GM23248 (cell line): ENCODE results near the gene PSMA8. TPM values are rescaled to one million over a fixed set of nuclear protein-coding genes. Genes with fewer than 3 reads are reported as not detected.
"Not testable (repeated sequence)": the region's sequence is repeated elsewhere in the genome, so short reads cannot be mapped to it uniquely, and the experiment has no call there.

Source experiments
- DNase-seq: peaks from one replicate; pipeline ENCODE4 v3.0.0-alpha.2; 2015
- H2AFZ ChIP-seq: fragments of 200-600 bp; sonication (generic); 2 replicates; pipeline ENCODE4 v1.6.1; 2016; ENCODE audit warnings: antibody characterized with exemption
- H3F3A ChIP-seq: fragments of 200-600 bp; sonication (generic); 2 replicates; pipeline ENCODE4 v1.6.1; 2016; ENCODE audit warnings: mild to moderate bottlenecking, antibody characterized with exemption, mixed run types; ENCODE audit not compliant: insufficient read depth
- H3K27ac ChIP-seq: fragments of 200-600 bp; sonication (generic); 2 replicates; pipeline ENCODE4 v1.5.1; 2016; ENCODE audit warnings: mild to moderate bottlenecking
- H3K27me3 ChIP-seq: fragments of 200-600 bp; sonication (generic); replicated peaks from 2 replicates; pipeline ENCODE4 v1.6.1; 2016; ENCODE audit warnings: mild to moderate bottlenecking; ENCODE audit not compliant: insufficient read depth
- H3K36me3 ChIP-seq: fragments of 200-600 bp; sonication (generic); 2 replicates; pipeline ENCODE4 v1.6.1; 2016; ENCODE audit warnings: low read depth, mild to moderate bottlenecking
- H3K4me1 ChIP-seq: fragments of 200-600 bp; sonication (generic); 2 replicates; pipeline ENCODE4 v1.6.1; 2016; ENCODE audit warnings: mild to moderate bottlenecking; ENCODE audit not compliant: insufficient read depth
- H3K4me2 ChIP-seq: fragments of 200-600 bp; sonication (generic); one replicate; pipeline ENCODE4 v1.6.1; 2016; ENCODE audit warnings: mild to moderate bottlenecking; ENCODE audit not compliant: unreplicated experiment
- H3K4me3 ChIP-seq: fragments of 200-600 bp; sonication (generic); 2 replicates; pipeline ENCODE4 v1.5.1; 2016; ENCODE audit warnings: mild to moderate bottlenecking
- H3K79me2 ChIP-seq: fragments of 200-600 bp; sonication (generic); 2 replicates; pipeline ENCODE4 v1.6.1; 2016; ENCODE audit warnings: mild to moderate bottlenecking; ENCODE audit not compliant: insufficient read depth
- H3K9ac ChIP-seq: fragments of 200-600 bp; sonication (generic); 2 replicates; pipeline ENCODE4 v1.6.1; 2016; ENCODE audit warnings: mild to moderate bottlenecking
- H3K9me2 ChIP-seq: fragments of 200-600 bp; sonication (generic); 2 replicates; pipeline ENCODE4 v1.6.1; 2016; ENCODE audit warnings: mixed run types, mild to moderate bottlenecking, moderate library complexity; ENCODE audit not compliant: insufficient read depth
- H3K9me3 ChIP-seq: fragments of 200-600 bp; sonication (generic); one replicate; pipeline ENCODE4 v1.6.1; 2017; ENCODE audit warnings: low read depth
- H4K20me1 ChIP-seq: fragments of 200-600 bp; sonication (generic); 2 replicates; pipeline ENCODE4 v1.6.0; 2016; ENCODE audit not compliant: insufficient read depth
- EZH2 ChIP-seq: fragments of 200-600 bp; sonication (generic); IDR thresholded peaks from 2 replicates; pipeline ENCODE4 v1.6.1; 2018; ENCODE audit warnings: antibody characterized with exemption, mild to moderate bottlenecking; ENCODE audit not compliant: insufficient read depth, poor library complexity, severe bottlenecking
- EZH2phosphoT487 ChIP-seq: fragments of 200-600 bp; sonication (generic); IDR thresholded peaks from 2 replicates; pipeline ENCODE4 v1.6.1; 2018; ENCODE audit warnings: antibody characterized with exemption, moderate library complexity, mild to moderate bottlenecking, low read depth; ENCODE audit not compliant: insufficient read depth
- WGBS, 2 experiments: methylation state at CpG; one replicate each; pipeline ENCODE4 v1.1.6; 2015 to 2017; ENCODE audit warnings: low lambda C conversion rate in 2 of 2, low coverage in 1 of 2; ENCODE audit errors: missing lambda C conversion rate in 2 of 2; 5-methylcytosine and 5-hydroxymethylcytosine counted together
- in situ Hi-C: fragments of 300-500 bp; cut with MboI; formaldehyde crosslinking; loops from 2 replicates; pipeline ENCODE4 v1.15.0; 2020
- polyA plus RNA-seq: library from polyadenylated mRNA; unstranded; fragments of >200 nt; fragmentation: Nextera tagmentation; extraction: Ambion mirVana; gene quantifications from 2 replicates; pipeline ENCODE4 v1.2.1, GENCODE V29; 2016
- total RNA-seq: library from RNA; depleted of rRNA; stranded (reverse); fragments of >200 nt; shearing (Covaris generic); gene quantifications from 2 replicates; pipeline ENCODE4 v1.2.3, GENCODE V29; 2014

PSMA8 gene
- total and polyA plus RNA-seq, 2 experiments from 2014 or later: not detected

DNA sequence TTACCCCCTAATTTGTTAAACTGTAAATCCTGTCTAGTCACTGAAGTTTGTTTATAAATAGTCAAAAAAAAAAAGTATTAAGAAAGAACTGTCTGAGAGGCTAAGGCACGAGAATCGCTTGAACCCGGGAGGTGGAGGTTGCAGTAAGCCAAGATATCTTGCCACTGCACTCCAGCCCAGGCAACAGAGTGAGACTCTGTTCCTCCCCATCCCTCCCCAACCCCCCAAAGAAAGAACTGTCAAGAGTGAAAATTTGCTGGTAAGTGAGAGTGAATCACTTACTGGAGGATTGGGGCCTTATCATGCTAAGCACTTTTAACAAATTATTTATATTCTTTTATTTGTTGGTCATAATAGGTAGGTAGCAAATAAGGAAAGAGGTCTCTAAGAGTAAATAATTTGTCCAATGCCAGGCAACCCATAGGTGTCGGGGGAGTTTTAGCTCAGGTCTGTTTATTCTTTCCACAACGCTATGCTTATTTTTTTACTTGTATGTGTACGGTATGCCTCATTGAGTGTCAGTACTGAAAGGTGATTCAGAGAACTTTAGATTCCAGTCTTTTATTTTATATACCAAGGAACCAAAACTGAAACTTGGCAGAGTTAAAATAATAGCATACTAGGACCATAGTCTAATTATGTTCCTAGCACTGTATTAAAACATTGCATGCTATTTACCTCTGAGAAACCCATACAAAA lies 95.0 kb downstream of the PSMA8 start:
- WGBS, 2 experiments: 92% methylated on average over 6 of the region's 6 CpGs
- no peaks in the 10 kb centered on the region for H4K20me1 ChIP-seq
- DNase-seq: no peak
- in situ Hi-C loops: no loop called here
- no peak overlapping the region for H3K9ac ChIP-seq
- no peak overlapping the region for H3K4me3 ChIP-seq
- H3K36me3 ChIP-seq: no peaks in the 10 kb centered on the region
- TF ChIP-seq EZH2phosphoT487 (no peak), EZH2 (no peak)
- no peaks in the 10 kb centered on the region for H3K9me2 ChIP-seq
- H3K27ac ChIP-seq: no peak overlapping the region
- H3K4me2 ChIP-seq: no peak overlapping the region
- peaks cover 12% of the 10 kb centered on the region; the same call in 1 of the 2 replicates for H3K4me1 ChIP-seq
- H3K79me2 ChIP-seq: 0 out of 2 replicates have a peak, but pooled peaks cover 4% of the 10 kb centered on the region
- no peaks in the 10 kb centered on the region for H3K9me3 ChIP-seq
- H3K27me3 ChIP-seq: no peaks in the 10 kb centered on the region
- no peak overlapping the region for H2AFZ ChIP-seq
- H3F3A ChIP-seq: no peaks in the 10 kb centered on the region

DNA sequence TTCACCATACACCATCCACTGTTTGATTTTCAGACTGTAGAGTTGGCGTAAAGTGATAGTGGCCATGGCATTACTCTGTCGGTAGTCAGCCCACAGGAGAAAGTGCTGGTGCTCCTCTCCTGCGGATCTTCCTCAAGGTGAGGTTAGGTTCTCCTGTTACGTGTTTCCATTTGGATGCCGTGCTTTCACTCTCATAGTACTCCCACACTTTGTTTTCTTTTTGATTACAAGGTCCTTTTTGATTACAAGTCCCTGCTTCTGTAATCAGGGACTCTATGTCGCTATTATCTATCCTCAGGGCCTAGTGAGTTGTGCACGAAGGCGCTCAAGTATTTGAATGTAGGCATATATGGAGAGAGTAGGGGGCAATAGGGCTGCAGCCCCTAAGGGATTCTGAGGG lies 96.8 kb downstream of the PSMA8 start:
- Histone ChIP-seq H3K4me1 (peaks cover 12% of the 10 kb centered on the region; the same call in 1 of the 2 replicates), H3F3A (no peaks in the 10 kb centered on the region), H3K79me2 (0 out of 2 replicates have a peak, but pooled peaks cover 4% of the 10 kb centered on the region), H2AFZ (no peak overlapping the region), H3K27ac (no peak overlapping the region), H3K9me3 (no peaks in the 10 kb centered on the region), H3K4me2 (no peak overlapping the region), H4K20me1 (no peaks in the 10 kb centered on the region), H3K27me3 (no peaks in the 10 kb centered on the region), H3K9ac (no peak overlapping the region), H3K36me3 (no peaks in the 10 kb centered on the region), H3K4me3 (no peak overlapping the region), H3K9me2 (no peaks in the 10 kb centered on the region)
- TF ChIP-seq EZH2phosphoT487: no peak
- TF ChIP-seq EZH2: no peak
- 93 to 96% methylated on average over 8 of the region's 8 CpGs for WGBS, 2 experiments
- no peak for DNase-seq
- in situ Hi-C loops: no loop called here

- Histone ChIP-seq H3K4me3 (no peak overlapping the region), H3K9me3 (no peaks in the 10 kb centered on the region), H3F3A (no peaks in the 10 kb centered on the region), H3K79me2 (0 out of 2 replicates have a peak, but pooled peaks cover 4% of the 10 kb centered on the region), H3K9me2 (no peaks in the 10 kb centered on the region), H3K4me2 (no peak overlapping the region), H3K27ac (no peak overlapping the region), H3K36me3 (no peaks in the 10 kb centered on the region), H3K9ac (no peak overlapping the region), H3K27me3 (no peaks in the 10 kb centered on the region), H3K4me1 (no peaks in the 10 kb centered on the region), H4K20me1 (no peaks in the 10 kb centered on the region), H2AFZ (no peak overlapping the region)
- in situ Hi-C loops: no loop called here
- TF ChIP-seq EZH2: no peak
- no peak for TF ChIP-seq EZH2phosphoT487
- DNase-seq: no peak
- WGBS, 2 experiments: 51 to 63% methylated on average over 5 of the region's 5 CpGs
Observed at GRCh38 chr18:26233208-26233607, 99.5 kb downstream of the PSMA8 start.

DNA sequence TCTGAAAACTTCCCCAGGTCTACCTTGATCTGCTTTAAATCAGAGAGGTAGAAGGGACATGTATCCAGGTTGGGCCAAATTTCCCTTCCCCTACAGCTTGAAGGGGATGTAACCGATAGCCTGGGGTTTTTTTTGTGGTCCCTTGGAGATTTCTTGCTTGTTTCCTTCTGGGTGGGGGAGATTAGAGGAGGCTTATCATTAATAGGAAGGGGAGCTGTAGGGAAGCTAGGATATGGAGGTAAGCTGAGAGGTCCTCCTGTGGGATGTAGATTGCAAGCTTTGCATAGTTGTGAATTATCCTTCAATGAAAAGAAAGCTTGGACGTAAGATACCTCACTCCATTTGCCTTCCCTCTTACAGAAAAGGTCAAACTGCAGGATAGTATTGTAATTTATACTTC lies 103.7 kb downstream of the PSMA8 start:
- H3K27me3 ChIP-seq, H3K27ac ChIP-seq, in situ Hi-C loops, H3K4me3 ChIP-seq, H3K4me2 ChIP-seq, H4K20me1 ChIP-seq, H3K9me3 ChIP-seq, H2AFZ ChIP-seq, H3K9me2 ChIP-seq, H3K79me2 ChIP-seq, H3K36me3 ChIP-seq, H3K4me1 ChIP-seq, DNase-seq, H3F3A ChIP-seq, H3K9ac ChIP-seq: not testable (repeated sequence)
- WGBS, 2 experiments: 80 to 85% methylated on average over 2 of the region's 2 CpGs

GRCh38 chr18:26238718-26239117 lies 105.0 kb downstream of the PSMA8 start:
- H3K4me1 ChIP-seq, in situ Hi-C loops, H3K9me2 ChIP-seq: not testable (repeated sequence)

DNA sequence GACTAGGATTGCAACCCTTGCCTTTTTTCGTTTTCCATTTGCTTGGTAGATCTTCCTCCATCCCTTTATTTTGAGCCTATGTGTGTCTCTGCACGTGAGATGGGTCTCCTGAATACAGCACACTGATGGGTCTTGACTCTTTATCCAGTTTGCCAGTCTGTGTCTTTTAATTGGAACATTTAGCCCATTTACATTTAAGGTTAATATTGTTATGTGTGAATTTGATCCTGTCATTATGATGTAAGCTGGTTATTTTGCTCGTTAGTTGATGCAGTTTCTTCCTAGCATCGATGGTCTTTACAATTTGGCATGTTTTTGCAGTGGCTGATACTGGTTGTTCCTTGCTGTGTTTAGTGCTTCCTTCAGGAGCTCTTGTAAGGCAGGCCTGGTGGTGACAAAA lies 108.7 kb downstream of the PSMA8 start:
- H2AFZ ChIP-seq, H3K4me2 ChIP-seq, in situ Hi-C loops, H3K27ac ChIP-seq, H3K9me3 ChIP-seq, H3K4me3 ChIP-seq, H3F3A ChIP-seq, H3K9me2 ChIP-seq, DNase-seq, H3K36me3 ChIP-seq, H4K20me1 ChIP-seq, H3K9ac ChIP-seq, H3K4me1 ChIP-seq, H3K27me3 ChIP-seq, H3K79me2 ChIP-seq: not testable (repeated sequence)
- 53 to 61% methylated on average over 3 to 4 of the region's 4 CpGs for WGBS, 2 experiments

More at GRCh38 chr18:26238718-26239117, 105.0 kb downstream of the PSMA8 start:
- H3K9me3 ChIP-seq, H3K9ac ChIP-seq, H4K20me1 ChIP-seq, H2AFZ ChIP-seq, H3K79me2 ChIP-seq, DNase-seq, H3K4me2 ChIP-seq, H3K36me3 ChIP-seq, H3F3A ChIP-seq, H3K27ac ChIP-seq, H3K4me3 ChIP-seq, H3K27me3 ChIP-seq: not testable (repeated sequence)
- WGBS, 2 experiments: 67 to 88% methylated on average over 3 to 4 of the region's 4 CpGs
